KOPT-K1 (cell line): Measurements from ENCODE around the gene PTPN6.

ENCODE experiments used
- H3K27ac ChIP-seq: fragments of 200-600 bp; sonication (generic); 2 replicates; pipeline ENCODE4 v1.5.1; 2016; ENCODE audit warnings: antibody characterized with exemption, mild to moderate bottlenecking, low read depth, low read length; ENCODE audit not compliant: poor library complexity, severe bottlenecking
- H3K36me3 ChIP-seq: fragments of 200-600 bp; sonication (generic); 2 replicates; pipeline ENCODE4 v1.5.1; 2017; ENCODE audit warnings: antibody characterized with exemption, mild to moderate bottlenecking, low read length, moderate library complexity; ENCODE audit not compliant: insufficient read depth
- H3K9me3 ChIP-seq: fragments of 200-600 bp; sonication (generic); 2 replicates; pipeline ENCODE4 v1.5.1; 2017; ENCODE audit warnings: antibody characterized with exemption, low read length, mild to moderate bottlenecking; ENCODE audit not compliant: insufficient read depth, poor library complexity, severe bottlenecking

The PTPN6 gene

DNA sequence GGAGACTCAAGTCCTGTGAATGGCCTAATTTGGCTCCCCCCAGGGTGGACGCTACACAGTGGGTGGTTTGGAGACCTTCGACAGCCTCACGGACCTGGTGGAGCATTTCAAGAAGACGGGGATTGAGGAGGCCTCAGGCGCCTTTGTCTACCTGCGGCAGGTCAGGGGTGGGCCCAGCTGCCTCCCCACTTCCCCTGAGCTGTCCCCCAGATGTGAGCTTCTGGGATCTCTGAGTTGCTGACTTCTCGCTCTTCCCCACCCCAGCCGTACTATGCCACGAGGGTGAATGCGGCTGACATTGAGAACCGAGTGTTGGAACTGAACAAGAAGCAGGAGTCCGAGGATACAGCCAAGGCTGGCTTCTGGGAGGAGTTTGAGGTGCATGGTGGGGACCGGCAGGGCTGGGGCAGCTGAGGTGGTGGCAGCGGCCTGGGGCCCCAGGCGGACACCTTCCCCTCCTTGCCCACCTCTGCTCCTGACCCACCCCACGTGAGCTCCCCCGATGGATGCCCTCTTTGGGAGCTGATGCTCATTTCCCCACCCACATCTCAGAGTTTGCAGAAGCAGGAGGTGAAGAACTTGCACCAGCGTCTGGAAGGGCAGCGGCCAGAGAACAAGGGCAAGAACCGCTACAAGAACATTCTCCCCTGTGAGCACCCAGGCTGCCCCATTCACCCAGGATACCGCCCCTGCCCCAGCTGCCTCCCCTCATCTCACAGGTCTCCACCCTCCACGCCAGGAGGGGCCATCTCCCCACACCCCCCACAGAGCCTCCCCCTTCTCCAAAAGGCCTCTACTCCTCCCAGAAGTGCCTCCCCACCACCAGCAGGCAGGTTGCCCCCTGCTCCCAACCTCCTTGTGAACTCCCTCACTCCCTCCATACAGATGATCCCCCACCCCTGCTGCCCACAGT is 4.2 kb downstream of the PTPN6 start:
- Histone ChIP-seq H3K9me3 (no peaks in the 10 kb centered on the region), H3K27ac (peak overlapping the region; percentile 97), H3K36me3 (peaks cover 49% of the 10 kb centered on the region)

GRCh38 chr12:6956021-6956727 is 5.0 kb downstream of the PTPN6 start:
- H3K27ac ChIP-seq = peak overlapping the region; percentile 97
- H3K36me3 ChIP-seq = peaks cover 57% of the 10 kb centered on the region
- H3K9me3 ChIP-seq = no peaks in the 10 kb centered on the region

DNA sequence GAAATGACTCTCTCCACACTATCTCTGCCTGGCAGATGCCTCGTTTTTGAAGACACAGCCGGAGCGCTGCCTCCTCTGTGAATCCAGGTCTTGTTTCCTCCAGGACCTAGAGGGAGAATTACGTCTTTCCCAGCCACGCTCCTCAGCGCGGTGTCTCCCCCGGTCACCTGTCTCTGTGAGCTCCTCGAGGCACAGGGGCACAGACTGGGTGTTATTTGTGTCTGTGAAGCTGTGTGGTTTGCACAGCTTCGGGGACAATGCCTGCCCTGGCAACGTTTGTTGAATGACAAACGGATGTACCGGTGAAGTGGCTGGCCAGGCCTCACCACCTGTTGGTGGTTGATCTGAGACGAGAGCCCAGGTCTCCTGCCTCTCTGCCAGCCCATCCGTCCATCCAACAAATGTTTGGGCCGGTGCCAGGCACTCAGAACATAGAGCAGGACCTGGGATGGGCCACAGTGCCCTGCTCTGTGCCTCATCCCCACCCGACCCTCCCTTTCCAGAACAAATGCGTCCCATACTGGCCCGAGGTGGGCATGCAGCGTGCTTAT is 6.1 kb downstream of the PTPN6 start:
- Histone ChIP-seq H3K9me3 (no peaks in the 10 kb centered on the region), H3K27ac (peak overlapping the region; percentile 97), H3K36me3 (peaks cover 62% of the 10 kb centered on the region)

DNA sequence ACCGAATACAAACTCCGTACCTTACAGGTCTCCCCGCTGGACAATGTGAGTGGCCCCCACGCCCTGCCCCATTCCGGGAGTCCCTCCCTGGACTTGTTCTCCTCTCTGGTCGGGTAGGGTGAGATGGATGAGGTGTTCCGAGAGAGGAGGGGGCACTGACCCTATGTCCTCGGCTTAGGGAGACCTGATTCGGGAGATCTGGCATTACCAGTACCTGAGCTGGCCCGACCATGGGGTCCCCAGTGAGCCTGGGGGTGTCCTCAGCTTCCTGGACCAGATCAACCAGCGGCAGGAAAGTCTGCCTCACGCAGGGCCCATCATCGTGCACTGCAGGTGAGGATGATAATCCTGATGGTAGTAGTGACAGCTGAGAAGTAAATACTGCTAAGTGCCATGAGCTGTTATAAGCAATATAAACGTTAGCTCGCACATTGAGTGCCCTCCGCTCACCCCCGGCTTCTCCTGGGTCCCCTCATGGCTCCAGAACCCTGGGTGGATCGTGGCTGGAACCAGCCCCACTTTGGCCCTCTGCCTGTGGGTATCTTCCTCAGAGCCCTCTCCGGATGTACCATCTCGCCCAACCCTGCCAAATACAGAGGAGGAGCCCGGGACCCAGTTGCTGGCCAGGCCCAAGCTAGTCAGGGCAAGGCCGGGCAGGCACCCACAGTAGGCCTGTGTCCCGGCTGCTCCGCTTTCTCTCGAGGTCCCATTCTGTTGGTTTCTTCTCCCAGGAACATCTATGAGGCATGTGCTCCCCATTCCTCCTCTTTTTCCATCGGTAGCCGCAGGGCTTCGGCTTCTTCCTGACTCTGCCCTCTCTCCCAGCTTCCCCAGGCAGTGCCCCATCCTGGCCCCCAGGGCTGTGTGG is 6.8 kb downstream of the PTPN6 start:
- Histone ChIP-seq H3K36me3 (peaks cover 62% of the 10 kb centered on the region), H3K9me3 (no peaks in the 10 kb centered on the region), H3K27ac (peak overlapping the region; percentile 97)

GRCh38 chr12:6958609-6959057 is 7.5 kb downstream of the PTPN6 start:
- H3K9me3 ChIP-seq = no peaks in the 10 kb centered on the region
- H3K36me3 ChIP-seq = peaks cover 62% of the 10 kb centered on the region
- H3K27ac ChIP-seq = peak overlapping the region; percentile 97

DNA sequence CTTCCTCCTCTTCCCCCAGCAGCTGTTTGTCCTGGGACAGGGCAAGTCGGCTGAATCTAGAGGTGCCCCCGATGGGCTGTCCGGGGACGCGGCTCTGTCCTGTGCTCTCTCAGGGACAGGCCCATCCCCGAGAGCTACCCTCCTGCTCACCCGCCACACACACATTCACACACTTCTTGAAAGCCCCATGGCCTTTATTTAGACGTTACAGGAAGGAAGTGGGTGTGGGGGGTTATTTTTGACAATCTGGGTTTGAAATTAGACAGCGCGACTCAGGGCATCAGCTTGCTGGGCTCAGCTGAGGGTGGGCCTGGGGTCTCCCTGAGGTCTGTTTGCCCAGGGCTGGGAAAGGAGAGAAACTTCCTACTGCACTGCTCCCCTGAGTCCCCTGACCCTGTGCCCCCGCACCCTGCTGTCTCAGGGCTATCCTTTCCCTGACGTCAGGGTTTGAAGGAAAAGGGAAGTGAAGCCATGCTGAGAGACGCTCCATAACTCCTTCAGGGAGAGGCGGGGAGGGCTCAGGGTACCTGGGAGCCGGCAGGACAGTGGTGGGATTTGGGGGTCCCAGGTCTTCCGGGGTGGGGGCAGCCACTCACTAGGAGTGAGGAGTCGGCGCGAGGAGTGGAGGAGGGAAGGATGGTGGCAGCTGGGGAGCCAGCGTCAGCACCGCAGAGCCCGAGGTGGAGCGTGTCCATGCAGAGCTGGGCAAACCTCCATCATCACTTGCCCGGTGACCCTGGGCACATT is 8.1 kb downstream of the PTPN6 start:
- Histone ChIP-seq H3K9me3 (no peaks in the 10 kb centered on the region), H3K27ac (peak overlapping the region; percentile 97), H3K36me3 (peaks cover 66% of the 10 kb centered on the region)

DNA sequence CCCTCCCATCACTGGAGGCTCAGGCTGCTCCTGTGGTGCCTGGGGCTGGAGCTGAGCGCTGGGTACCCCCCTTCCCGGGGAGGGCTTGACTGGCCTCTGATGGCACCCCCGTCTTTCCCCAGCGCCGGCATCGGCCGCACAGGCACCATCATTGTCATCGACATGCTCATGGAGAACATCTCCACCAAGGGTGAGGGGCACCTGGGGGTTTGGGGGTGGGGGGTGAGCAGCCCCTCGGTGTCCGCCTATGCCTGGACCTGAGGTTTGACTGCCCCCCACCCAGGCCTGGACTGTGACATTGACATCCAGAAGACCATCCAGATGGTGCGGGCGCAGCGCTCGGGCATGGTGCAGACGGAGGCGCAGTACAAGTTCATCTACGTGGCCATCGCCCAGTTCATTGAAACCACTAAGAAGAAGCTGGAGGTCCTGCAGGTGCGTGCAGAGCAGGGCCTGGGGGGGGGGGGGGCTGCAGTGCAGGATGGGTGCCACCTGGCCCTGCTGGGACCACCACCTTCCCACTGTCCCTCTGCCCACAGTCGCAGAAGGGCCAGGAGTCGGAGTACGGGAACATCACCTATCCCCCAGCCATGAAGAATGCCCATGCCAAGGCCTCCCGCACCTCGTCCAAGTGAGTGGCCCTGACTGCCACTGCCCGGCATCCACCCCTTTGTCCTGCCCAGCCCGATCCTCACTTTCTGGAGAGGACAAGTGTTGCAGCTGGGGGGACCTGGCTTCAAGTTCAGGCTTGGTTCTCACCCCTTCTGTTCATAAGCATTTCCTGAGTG is 8.8 kb downstream of the PTPN6 start:
- Histone ChIP-seq H3K27ac (peak overlapping the region; percentile 97), H3K36me3 (peaks cover 66% of the 10 kb centered on the region), H3K9me3 (no peaks in the 10 kb centered on the region)

- Histone ChIP-seq H3K9me3 (no peaks in the 10 kb centered on the region), H3K27ac (peak overlapping the region; percentile 97), H3K36me3 (peaks cover 66% of the 10 kb centered on the region)
These were observed 9.6 kb downstream of the PTPN6 start for GRCh38 chr12:6960593-6961277.

- peaks cover 66% of the 10 kb centered on the region for H3K36me3 ChIP-seq
- no peaks in the 10 kb centered on the region for H3K9me3 ChIP-seq
- H3K27ac ChIP-seq = peak overlapping the region; percentile 97
These were observed 10.1 kb downstream of the PTPN6 start for GRCh38 chr12:6961278-6961694.

- Histone ChIP-seq H3K36me3 (peaks cover 66% of the 10 kb centered on the region), H3K9me3 (no peaks in the 10 kb centered on the region), H3K27ac (peak overlapping the region; percentile 97)
These were observed 10.6 kb downstream of the PTPN6 start for GRCh38 chr12:6961695-6962284.

- H3K27ac ChIP-seq = peak overlapping the region; percentile 97
- peaks cover 66% of the 10 kb centered on the region for H3K36me3 ChIP-seq
- H3K9me3 ChIP-seq = no peaks in the 10 kb centered on the region
These were observed 11.3 kb downstream of the PTPN6 start for GRCh38 chr12:6962285-6963015.

DNA sequence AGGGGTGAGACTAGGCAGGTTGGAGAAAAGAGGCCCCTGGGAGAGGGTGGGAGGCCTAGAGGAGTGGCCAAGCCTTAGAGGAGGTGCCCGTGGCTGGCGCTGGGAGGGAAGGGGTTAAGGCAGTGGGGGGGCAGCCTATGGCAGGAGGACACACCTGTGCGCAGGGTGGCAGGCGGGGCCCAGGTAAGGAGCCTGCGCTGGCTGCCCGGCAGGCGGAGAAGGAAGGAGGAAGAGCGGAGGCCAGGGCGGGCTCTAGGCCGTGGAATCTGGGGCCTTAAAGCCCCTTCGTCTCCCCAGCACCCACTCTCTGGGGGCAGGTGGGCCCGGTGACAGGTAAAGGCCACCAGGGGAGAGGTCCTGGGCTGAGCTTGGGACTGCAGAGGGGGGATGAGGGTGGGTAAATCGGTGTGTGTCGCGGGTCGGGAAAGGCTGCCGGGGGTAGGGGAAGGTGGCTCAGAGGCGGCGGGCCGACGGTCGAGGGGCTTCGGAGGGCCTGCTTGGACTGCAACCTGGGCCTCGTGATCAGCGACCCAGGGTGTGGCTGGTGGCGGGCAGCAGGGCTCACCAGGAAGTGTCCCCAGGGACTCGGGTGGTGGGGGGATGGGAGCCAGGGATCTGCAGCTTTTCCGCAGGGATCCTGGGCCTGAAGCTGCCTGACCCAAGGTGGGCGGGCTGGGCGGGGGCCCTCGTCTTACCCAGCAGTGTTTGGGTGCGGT is 12.0 kb downstream of the PTPN6 start:
- peak overlapping the region; percentile 97 for H3K27ac ChIP-seq
- H3K36me3 ChIP-seq = peaks cover 66% of the 10 kb centered on the region
- no peaks in the 10 kb centered on the region for H3K9me3 ChIP-seq
